Measurements from ENCODE around the gene CACNA2D2. TPM values are rescaled to one million over a fixed set of nuclear protein-coding genes. Genes with fewer than 3 reads are reported as not detected.

CACNA2D2 gene
- total RNA-seq, 1 experiment from 2014 or later: 0.02 TPM

DNA sequence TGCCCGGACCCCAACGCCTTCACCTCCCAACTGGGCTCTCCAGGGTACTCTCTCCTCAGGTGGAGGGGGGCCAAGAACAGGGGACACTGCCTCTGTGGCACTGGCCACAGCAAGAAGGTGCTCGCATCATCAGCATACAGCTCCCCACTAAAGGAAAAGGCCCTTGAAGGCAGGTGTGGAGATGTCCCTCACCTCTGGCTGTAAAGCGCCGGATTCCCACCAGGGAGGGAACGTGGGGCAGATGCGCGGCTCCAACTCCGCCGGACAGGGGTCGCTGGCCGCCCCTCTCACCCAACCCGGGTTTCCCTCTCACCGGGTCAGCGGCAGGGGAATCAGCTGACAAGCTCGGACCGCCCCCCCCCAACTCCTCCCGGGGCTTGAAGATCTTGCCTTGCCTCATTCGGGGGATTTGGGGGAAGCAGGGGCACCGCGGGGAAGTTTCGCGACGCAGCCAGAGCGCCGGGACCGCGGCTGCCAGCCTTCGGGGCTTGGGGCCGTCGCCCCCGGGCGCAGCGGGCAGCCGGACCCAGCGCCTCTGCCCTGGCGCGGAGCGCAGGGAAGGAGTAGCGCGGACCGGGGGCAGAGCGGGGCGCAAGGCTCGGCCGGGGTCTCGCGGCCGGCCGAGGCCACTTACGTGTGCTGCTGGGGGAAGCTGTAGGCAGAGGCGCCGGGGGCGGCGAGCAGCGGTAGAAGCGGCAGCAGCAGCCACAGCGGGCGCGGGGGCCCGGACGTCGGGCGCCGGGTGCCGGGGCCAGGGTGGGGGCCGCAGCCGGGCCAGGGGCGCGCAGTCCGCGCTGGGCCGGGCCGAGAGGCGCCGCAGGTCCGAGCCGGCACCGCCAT lies 630 bp downstream of the CACNA2D2 start:
- no peak for DNase-seq (ENCODE audit: extremely low read depth, low read depth)

DNA sequence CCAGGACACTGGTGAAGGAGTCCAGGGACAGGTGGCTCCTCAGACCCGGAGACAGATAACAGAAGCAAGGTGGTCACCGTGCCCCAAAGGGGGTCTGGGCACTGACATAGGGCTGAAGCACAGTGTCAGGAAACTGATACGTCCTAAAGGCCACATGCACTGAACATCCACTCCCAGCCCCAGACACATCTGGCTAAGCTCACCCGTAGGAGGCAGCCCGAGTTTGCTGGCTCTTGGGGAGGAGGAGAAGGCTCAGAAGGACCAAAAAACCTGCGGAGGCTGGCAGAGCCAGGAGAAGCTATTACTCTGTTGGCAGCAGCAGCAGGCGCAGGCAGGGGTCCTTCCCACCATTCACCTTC lies 1.2 kb downstream of the CACNA2D2 start:
- no peak for DNase-seq (ENCODE audit: extremely low read depth, low read depth)

DNA sequence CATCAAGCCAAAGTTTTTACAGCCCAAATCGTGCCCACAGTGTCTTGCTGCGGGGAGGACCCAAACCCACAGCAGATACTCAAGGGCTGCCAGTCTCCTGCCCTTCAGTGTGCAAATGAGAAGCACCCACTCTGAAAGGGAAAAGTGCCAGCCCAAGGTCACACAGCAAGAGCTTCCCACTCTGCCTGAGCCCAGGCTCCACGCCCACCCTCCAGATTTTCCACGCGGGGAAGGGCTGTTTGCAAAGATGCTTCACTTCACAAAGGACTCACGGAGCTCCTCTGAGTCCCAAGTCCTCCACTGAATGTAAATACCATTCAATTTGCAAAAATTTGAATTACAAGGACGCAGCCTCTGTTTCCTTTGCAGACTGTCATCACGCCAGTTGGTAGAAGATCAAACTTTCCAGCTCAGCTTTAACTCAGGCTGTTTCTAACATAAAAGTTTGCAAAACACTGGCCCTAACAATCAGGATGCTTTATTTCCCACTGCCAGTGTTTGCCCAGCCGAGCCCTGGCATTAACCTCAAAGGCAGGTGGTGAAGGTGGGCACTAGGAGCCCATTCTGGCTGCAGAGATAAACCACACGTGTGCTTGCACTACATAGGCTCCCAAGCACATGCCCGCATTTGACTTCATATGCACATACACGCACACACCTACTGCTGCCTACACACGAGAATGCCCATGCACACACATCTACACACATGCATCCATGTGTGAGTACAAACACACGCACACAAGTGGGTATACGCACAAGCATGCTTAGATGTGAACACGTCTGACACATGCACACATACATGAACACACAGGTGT lies 7.6 kb downstream of the CACNA2D2 start:
- no peak for DNase-seq (ENCODE audit: extremely low read depth, low read depth)

DNA sequence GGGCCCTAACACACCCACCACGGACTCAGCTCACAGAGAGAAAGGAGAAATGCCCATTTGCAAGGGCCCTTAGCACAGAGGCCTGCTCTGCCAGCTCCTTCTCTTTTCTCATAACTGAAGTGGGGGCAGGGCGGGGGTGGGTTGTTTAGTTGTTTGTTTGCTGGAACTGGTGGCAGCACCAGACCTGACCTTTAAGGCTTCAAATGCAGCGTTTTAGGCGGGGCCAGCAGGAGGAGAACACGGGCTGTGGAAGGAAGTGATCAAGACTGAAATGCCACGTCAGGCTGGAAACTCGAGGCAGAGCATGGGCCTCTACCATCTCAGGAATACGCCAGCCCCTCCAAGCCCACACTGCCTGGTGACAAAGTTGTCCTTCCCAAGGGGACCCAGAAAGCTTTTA lies 9.3 kb downstream of the CACNA2D2 start:
- no peak for DNase-seq (ENCODE audit: extremely low read depth, low read depth)

DNA sequence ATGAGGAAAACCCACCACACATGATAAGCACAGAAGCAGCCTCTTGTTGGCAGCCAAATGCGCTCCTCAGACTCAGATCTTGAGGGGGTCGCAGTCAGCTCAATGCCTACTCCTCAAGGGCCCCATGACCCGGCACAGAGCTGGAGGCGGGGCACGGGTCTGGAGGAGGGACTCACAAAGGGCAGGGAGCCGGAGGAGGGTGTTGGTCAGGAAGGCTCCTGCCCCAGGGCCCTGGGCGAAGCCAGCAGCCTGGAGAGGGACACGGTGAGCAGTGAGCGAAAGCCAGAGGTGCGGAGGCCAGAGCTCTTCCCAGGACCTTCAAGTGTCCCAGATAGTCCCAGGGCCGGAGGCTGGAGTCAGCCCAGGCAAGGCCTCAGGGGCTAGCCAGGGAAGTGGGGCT lies 9.8 kb downstream of the CACNA2D2 start:
- DNase-seq (ENCODE audit: extremely low read depth, low read depth): no peak

DNA sequence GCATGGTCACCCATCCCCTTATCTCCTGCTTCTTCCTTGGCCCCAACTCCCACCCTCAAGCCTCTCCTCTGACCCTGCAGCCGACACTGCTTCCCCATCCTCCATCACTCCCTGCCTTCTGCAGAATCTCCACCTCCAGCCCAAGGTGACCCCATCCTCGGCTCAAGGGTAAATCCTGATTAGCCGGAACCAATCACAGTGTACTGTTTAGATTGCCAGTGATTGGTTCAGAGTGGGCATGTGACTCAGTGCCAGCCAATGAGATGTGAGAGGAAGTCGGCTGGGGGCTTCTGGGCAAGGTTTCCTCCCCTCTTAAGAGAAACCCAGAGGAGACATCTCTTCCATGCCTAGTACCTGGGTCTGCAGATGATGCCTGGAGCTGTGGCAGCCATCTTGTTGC lies 10.3 kb downstream of the CACNA2D2 start:
- DNase-seq (ENCODE audit: extremely low read depth, low read depth): no peak

DNA sequence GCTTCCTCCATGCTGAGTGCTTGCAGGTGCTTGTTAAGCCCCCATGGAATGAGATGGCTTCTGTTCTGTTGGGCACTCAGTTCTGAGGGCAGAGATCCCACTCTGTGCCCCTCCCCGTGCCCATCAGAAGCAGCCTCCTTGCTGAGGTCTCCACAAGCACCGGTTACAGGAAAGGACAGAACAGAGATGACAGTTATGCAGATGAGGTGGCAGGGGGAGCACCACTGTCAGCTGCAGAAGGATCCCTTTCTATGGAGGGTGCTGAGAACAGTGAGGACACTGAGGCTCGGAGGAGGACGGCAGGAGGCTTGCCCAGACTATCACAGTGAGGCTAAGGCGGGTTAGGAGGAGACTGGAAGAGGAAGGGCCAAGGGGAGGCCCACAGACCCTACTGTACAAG lies 12.4 kb downstream of the CACNA2D2 start:
- no peak for DNase-seq (ENCODE audit: extremely low read depth, low read depth)

DNA sequence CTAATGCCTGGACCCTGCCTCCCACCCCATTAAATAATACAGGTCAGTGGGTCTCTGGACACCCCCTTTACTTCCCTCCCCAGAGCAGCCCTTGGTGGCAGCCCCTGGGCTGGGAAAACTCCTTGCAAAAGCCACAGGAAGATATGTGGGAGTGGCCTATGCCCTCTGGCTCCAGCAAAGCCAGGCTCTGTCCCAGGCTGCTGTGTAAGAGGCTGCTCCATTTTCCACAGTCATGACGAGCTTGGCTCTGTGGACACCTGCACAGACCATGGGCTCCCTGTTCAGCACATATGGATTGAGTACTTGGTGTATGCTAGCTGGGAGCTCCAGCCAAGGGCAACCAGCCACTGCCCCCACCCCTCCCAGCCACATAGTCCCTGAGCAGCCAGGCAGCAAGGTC lies 13.0 kb downstream of the CACNA2D2 start:
- DNase-seq (ENCODE audit: extremely low read depth, low read depth): no peak

DNA sequence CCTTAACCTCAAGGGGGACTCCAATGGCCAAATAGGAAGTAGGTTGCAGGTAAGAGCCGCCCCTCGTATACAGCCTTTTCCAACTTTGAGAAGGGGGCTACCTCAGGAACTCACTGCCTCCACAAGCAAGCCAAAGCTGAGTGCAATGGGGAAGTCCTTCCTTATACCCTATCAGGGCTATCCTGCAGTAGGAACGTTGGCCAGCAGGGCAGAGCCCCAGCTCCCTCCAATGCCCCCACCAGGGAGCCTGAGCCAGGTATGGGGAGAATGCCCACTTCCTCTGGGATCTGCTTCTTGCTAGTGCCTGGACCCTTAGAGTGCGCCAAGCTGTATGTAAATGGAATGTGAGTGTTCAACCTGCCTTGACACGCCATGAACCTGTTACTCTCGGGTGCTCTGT lies 16.3 kb downstream of the CACNA2D2 start:
- DNase-seq (ENCODE audit: extremely low read depth, low read depth): no peak

DNA sequence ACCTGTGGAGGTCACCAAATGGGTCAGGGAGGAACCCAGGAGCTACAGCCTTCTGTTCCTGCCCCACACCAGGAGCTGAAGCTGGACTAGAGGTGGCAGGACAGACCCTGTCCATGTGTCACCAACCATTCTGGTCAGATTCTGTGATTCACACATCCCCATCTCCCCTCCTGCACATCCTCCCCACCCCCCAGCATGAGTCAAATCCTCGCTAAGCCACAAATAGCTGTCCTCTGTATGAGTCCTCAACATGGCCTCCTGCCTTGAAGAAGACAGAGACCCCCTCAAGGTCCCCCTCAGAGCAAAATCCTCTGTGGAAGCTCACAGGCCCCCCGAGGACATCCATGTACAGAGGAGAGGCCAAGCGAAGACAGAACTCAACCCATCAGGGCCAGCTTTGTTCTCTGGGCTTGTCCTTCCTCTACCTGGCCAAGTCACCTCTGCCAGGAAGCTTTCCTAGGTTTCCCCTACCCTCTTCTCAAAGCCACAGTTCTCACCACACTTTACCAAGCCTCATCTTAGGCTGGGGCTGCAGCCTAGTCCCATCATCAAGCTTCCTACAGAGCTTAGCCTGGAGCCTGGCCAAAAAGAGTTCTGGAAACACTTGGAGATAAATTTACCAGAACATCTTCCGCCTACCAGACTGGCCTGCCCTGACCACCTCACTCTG lies 17.1 kb downstream of the CACNA2D2 start:
- no peak for DNase-seq (ENCODE audit: extremely low read depth, low read depth)

DNA sequence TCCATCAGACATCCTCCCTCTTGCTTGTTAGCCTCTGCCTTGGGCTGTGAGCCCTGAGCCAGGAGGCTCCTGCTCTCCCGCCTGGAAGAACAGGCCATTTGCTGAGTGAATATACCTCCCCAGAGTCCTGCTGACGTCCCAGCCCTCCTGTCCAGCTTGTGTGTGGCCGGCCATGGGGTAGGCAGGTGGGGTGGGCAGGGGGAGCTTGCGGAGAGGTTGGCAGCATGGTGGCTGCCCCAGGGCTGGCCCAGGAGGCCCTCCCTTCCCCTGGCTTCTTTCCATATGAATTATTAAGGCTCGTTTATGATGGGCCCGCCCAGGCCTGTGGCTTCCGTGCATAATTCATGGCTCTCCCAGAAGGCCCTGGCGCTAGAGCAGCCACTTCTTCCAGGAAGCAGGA lies 18.7 kb downstream of the CACNA2D2 start:
- DNase-seq (ENCODE audit: extremely low read depth, low read depth): no peak

DNA sequence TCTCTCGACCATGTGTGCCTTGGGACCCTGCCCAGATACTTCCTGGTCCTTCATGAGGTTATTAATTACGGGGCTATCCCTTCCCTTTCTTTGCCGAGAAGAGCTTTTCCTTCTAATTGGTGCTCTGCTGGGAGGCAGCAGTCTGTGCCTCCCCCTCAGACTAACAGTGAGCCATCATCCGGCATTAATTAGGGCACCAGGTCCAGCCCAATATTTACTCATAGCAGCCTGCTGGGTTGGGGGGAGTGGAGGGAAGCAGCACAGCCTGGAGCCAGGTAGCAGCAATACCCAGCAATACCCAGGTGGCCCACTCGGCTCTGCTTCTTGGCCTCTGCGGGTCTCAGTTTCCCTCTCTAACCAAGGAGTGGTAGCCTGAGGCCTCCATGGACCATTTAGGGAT lies 20.1 kb downstream of the CACNA2D2 start:
- DNase-seq (ENCODE audit: extremely low read depth, low read depth): no peak

DNA sequence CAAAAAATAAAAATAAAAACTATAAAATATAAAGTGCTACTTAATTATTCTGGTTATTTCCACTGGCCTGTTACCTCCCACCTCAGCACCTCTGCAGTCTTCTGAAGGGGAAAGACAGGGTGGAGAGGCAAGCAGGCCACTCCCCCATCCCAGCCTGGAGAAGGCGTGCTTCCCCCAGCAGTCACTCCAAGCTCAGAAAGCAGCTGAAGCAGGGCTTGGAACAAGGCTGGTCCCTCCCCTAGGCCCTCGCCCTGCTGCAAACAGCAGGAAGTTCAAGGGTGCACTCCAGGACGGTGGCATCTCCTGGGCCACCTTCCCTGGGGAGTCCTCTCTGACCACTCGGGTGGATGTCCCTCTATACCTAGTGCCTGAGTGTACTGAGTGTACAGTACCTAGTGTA lies 21.4 kb downstream of the CACNA2D2 start:
- no peak for DNase-seq (ENCODE audit: extremely low read depth, low read depth)

DNA sequence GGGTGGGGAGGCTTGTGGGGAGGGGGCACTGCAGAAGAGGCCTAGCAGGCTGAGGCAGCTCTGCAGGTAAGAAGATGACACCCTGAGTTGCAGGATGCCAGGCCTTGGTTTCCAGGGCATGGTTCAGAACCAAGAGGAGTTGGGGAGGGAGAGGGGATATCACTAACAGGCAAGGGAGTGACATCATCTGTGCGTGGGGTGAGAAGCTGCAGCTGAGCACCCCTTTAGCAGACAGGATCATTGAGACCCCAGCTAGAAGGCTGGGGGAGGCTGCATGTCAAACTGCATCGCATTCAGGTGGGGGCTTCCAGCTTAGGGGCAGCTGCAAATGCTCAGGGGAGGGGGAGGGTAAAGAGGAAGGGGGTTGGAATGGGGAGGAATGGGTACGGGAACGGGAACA lies 23.0 kb downstream of the CACNA2D2 start:
- DNase-seq (ENCODE audit: extremely low read depth, low read depth): no peak

DNA sequence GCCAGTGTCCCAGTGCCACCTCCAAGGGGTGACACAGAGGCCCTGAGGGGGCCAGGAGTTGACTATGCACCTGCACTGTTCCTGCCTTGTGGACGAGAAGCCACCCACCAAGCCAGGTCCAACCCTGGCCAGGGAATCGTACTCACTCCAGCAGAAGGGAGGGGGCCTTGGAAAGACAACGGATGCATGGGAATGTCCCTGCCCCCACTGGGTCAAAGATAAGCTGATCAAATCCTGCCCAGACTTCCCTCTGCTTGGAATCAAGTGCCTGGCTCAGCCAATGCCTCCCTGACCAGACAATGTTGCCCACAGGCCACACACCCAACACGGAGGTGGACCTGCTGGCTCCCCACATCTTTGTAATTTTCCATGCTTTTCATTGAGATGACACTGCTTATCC lies 23.9 kb downstream of the CACNA2D2 start:
- DNase-seq (ENCODE audit: extremely low read depth, low read depth): no peak

DNA sequence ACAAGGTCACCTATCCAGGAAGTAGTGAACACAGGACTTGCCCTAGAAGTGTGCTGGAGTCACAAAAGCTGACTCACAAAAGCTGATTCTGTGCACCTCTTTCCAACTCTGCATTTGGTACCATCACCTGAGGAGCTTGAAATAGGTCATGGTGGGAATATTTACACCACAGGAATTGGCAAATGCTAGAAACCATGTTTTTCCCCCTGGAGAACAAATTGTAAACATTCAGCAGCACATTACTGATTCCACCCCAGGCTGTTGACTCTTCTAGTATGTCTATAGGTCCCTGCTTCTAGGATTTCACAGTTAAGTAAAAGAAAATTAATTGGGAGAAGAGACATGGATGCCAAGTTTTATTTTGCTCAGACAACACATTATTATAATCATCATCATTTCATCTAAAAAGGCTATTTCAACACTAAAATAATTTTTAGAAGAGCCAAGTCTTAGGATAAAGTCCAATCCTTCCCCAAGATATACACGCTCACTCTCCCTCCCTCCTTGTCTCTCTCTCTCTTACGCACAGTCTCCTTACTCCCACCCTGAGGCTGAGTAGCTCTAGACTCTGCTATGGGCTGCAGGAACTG lies 24.7 kb downstream of the CACNA2D2 start:
- no peak for DNase-seq (ENCODE audit: extremely low read depth, low read depth)

DNA sequence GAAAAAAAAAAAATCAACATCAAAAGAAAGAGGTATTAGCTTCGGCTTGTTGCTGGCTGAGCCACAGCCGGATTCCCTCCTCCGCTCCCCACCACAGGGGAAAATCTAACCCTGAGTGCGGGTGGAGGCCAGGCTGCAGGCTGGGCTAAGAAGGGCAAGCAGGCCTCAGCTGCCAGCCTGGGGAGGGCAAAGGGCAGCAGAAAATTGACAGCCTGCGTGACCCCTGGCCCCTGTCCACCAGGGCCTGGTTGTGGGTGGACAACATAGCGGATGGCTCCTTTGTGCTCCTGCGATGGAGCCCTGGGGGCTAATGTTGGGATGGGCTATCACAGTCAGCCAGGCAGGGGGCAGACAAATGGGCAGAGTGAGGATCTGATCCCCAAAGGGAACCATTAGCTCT lies 25.4 kb downstream of the CACNA2D2 start:
- DNase-seq (ENCODE audit: extremely low read depth, low read depth): no peak

DNA sequence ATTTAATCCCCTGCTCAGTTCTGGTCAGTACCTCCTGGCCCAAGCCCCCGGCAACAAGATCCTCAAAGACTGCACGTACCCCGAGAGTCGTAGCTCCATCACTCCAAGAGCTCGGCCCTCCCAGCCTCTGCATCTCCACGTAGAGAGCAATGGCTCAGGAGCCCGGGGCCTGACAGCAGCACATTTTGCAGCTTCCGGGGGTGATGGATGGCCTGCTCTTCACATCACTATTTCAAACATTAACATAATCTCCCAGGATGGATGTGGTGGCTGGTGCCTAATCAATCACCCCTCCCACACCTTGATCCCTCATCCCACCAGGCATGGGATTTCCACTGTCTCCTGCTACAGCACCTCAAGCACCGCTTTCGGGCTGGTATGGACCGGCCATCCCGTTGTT lies 28.1 kb downstream of the CACNA2D2 start:
- DNase-seq (ENCODE audit: extremely low read depth, low read depth): no peak

DNA sequence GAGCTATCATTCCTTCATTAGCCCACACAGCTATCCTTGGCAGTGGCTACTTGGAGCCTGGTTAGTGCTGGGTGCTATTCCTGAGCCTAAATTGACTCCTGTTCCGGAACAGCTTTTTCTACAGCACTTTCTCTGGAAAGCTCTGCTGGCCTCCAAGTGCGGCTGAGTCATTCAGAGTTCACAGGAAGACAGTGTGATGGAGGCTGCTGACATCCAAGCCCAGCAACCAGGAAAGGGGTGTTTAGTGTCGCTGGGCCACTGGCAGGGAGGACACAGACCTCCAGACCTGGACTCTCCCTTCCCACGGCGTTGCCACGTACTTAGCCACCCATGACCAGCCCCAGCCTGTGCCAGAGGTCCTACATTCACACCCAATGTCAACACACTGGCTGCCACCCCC lies 28.7 kb downstream of the CACNA2D2 start:
- DNase-seq (ENCODE audit: extremely low read depth, low read depth): no peak

DNA sequence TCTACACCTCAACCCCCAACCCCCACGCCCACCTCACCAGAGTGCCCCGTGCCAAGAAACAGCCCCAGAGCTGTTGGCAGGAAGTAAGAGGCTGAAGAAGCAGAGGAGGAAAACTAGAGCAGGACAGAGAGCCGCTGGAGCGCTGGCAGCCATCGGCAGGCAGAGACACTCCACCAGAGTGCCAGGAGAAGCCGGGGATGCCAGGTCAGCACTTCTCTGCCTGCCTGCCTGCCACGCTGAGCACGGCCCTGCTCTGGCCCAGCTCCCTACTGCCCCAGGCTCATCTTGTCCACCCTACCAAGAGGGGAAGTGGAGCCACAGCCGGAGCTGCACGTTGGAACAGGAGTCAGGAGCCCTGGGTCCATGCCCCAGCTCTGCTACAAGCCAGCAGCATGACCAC lies 29.7 kb downstream of the CACNA2D2 start:
- DNase-seq (ENCODE audit: extremely low read depth, low read depth): no peak

DNA sequence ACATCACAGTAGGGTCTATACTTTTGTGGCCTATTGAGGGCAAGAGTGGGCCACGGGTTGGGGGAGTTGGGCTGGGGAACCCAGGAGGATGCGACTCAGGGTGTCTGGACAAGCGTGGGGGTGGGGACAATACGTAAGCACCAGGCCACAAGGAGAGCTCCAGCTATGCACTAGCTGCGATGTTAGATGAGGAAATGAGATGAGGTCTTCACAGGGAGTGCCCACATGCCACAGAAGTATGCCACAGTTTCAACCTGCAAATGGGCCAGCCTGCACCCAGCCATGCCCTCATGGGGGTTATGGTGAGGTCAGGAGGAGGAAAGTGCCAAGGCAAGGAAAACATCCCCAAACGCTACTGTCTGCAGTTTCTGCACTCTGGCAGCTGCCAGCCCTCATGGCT lies 30.5 kb downstream of the CACNA2D2 start:
- no peak for DNase-seq (ENCODE audit: extremely low read depth, low read depth)
